Nephron (organoid): ENCODE data around the gene IQGAP2.
"Not testable (repeated sequence)": the region's sequence is repeated elsewhere in the genome, so short reads cannot be mapped to it uniquely, and the experiment has no call there.

Source experiments
- H3K27ac Mint-ChIP-seq, 3 experiments: 2 replicates each; pipeline ENCODE4 v1.8.0; 2020; ENCODE audit warnings: mixed read lengths in 3 of 3, mild to moderate bottlenecking in 2 of 3, moderate library complexity in 1 of 3
- H3K27me3 Mint-ChIP-seq: 2 replicates; pipeline ENCODE4 v1.8.0; 2021; ENCODE audit warnings: low read depth, mild to moderate bottlenecking, moderate library complexity, mixed read lengths
- H3K36me3 Mint-ChIP-seq: 2 replicates; pipeline ENCODE4 v1.8.0; 2020; ENCODE audit warnings: low read depth, mixed read lengths
- H3K4me1 Mint-ChIP-seq: 2 replicates; pipeline ENCODE4 v1.8.0; 2020; ENCODE audit warnings: mixed read lengths
- H3K4me3 Mint-ChIP-seq, 3 experiments: 2 replicates each; pipeline ENCODE4 v1.8.0; 2020; ENCODE audit warnings: mild to moderate bottlenecking in 3 of 3, mixed read lengths in 3 of 3, moderate library complexity in 2 of 3
- H3K9me3 Mint-ChIP-seq: 2 replicates; pipeline ENCODE4 v1.8.0; 2020; ENCODE audit warnings: mixed read lengths
- TF ChIP-seq, protein P1 (sequence below), 3 experiments: fragments of 200-600 bp; sonication (generic); IDR thresholded peaks; one replicate each; pipeline ENCODE4 v1.5.0; 2021; ENCODE audit warnings: antibody characterized with exemption in 3 of 3; ENCODE audit not compliant: unreplicated experiment in 3 of 3

IQGAP2 gene

DNA sequence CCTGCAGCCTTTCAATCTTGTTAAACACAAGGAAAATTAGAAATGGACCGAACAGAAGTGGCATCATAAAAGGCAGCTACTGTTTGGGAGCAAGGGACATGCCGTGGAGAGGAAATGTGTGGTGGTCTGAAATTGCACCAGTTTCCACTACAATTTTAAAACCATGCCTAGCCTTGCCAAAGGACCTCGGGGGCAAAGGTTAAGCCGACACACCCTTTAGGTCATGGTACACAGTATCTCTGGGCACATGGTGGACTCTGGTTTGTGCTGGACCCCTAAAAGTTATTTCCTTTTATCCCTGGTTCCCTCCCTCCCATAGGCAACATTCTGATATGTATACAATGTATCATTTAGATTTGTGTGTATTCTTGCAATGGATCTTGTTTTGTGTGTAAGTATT is 142.1 kb downstream of the IQGAP2 start:
- Mint-ChIP-seq H3K9me3 (peaks cover 3% of the 10 kb centered on the region), H3K4me3 (no peak overlapping the region), H3K27ac (no peak overlapping the region), H3K4me1 (peaks cover 41% of the 10 kb centered on the region), H3K27me3 (no peaks in the 10 kb centered on the region), H3K36me3 (no peaks in the 10 kb centered on the region)
- TF ChIP-seq, protein P1, sequence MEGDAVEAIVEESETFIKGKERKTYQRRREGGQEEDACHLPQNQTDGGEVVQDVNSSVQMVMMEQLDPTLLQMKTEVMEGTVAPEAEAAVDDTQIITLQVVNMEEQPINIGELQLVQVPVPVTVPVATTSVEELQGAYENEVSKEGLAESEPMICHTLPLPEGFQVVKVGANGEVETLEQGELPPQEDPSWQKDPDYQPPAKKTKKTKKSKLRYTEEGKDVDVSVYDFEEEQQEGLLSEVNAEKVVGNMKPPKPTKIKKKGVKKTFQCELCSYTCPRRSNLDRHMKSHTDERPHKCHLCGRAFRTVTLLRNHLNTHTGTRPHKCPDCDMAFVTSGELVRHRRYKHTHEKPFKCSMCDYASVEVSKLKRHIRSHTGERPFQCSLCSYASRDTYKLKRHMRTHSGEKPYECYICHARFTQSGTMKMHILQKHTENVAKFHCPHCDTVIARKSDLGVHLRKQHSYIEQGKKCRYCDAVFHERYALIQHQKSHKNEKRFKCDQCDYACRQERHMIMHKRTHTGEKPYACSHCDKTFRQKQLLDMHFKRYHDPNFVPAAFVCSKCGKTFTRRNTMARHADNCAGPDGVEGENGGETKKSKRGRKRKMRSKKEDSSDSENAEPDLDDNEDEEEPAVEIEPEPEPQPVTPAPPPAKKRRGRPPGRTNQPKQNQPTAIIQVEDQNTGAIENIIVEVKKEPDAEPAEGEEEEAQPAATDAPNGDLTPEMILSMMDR (IDR thresholded peaks at IDR 0.05; ENCODE audit: unreplicated experiment in 3 of 3), result no peak

DNA sequence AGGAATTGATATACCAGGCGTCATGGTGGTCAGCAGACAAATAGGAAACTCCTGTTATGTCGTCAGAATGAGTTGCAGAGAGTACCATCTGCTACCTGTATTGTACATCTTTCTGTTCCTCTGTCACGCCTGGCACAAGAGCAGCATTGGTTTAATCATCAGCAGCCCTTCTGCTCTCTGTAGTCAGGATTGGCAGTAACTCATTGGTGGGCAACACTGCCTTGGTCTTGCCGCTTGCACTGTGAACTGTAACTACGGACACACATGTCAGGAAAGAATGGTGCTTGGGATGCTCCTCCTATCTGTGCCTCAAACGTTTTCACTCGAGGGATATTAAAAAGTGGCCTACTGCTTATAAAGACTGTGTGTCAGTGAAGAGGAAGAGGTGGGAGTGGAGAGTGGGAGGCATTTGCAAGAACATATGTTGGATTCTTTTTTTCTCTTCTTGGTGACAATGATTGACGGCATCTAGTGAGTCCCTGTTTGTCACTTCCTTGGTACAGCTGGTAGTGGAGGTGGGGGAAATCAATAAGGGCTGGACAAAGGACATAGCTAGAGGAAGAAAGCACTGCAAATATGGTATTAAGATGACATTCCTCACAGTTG is 143.5 kb downstream of the IQGAP2 start:
- Mint-ChIP-seq H3K4me3 (peak overlapping the region in 1 of 3 experiments; percentile 0), H3K9me3 (peaks cover 3% of the 10 kb centered on the region), H3K4me1 (peaks cover 41% of the 10 kb centered on the region), H3K36me3 (no peaks in the 10 kb centered on the region), H3K27me3 (no peaks in the 10 kb centered on the region), H3K27ac (peak overlapping the region; percentile 37 to 76 (median 75))
- TF ChIP-seq, protein P1 (IDR thresholded peaks at IDR 0.05; ENCODE audit: unreplicated experiment in 3 of 3), result no peak

DNA sequence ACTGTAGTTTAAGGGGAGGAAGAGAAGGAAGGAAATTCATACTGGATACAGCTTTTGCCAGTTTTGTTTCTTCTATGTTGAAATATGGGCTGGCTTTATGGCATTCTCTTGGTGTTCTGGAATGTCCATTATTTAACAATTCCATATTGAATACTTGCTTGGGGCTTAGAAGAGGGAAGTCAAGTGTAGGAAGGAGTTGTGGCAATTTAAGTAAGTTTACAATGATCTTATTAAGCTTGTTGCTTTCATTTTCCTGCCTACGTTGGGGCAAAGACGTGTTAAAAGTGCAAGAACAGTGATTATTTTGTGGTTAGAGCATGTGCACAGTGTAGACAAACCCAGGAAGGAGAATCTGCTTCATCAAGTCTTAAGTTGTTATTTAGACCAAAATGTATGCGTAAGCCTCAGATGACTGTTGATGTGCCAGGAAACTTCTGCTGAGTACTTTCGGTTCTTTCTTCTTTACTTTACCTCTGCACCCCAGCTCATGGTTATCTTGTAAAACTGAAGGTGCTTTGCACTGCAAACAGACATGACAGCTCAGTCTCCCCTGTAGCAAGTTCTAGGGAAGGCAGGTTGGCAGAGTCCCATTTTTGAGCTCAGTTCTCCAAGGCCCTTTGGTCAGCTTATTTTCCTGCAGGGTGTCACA is 144.3 kb downstream of the IQGAP2 start:
- Mint-ChIP-seq H3K4me3 (peak overlapping the region in 2 of 3 experiments; percentile 16 to 20), H3K27ac (peak overlapping the region; percentile 37 to 76 (median 75)), H3K36me3 (peaks cover 4% of the 10 kb centered on the region), H3K9me3 (peaks cover 7% of the 10 kb centered on the region), H3K4me1 (peaks cover 41% of the 10 kb centered on the region), H3K27me3 (no peaks in the 10 kb centered on the region)
- TF ChIP-seq, protein P1 (IDR thresholded peaks at IDR 0.05; ENCODE audit: unreplicated experiment in 3 of 3), result no peak

DNA sequence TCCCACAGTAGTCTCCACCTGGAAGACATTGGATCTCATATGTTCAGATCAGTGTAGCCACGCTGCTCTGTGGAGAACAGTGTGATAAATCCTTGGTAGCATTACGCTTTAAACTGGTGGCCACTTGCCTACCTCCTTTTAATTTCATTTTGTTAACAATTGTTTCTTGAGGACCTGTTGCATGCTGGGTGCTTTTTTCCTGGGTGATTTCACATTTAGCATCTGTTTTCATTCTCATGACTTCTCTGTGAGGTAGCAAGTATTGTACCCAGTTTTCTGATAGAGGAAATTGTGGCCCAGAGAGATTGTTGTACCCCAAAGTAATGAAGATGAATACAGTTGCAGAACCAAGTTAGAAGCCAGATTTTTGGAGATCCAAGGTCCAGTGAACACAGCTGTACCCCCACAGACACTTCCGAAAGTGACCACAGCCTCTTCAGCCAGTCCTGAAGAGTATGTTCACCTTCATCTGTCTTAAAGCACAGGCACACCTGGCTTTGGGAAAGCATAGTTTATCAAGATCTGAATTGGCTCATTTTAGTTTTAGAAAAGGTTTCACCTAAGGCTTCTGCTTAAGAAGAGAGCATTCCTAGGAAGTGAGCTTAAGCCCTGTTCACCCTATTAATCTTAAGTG is 144.9 kb downstream of the IQGAP2 start:
- Mint-ChIP-seq H3K36me3 (peaks cover 9% of the 10 kb centered on the region), H3K27me3 (no peaks in the 10 kb centered on the region), H3K9me3 (peaks cover 10% of the 10 kb centered on the region), H3K4me3 (no peak overlapping the region), H3K27ac (peak overlapping the region in 2 of 3 experiments; percentile 75 to 76), H3K4me1 (peaks cover 37% of the 10 kb centered on the region)
- TF ChIP-seq, protein P1 (IDR thresholded peaks at IDR 0.05; ENCODE audit: unreplicated experiment in 3 of 3), result no peak

DNA sequence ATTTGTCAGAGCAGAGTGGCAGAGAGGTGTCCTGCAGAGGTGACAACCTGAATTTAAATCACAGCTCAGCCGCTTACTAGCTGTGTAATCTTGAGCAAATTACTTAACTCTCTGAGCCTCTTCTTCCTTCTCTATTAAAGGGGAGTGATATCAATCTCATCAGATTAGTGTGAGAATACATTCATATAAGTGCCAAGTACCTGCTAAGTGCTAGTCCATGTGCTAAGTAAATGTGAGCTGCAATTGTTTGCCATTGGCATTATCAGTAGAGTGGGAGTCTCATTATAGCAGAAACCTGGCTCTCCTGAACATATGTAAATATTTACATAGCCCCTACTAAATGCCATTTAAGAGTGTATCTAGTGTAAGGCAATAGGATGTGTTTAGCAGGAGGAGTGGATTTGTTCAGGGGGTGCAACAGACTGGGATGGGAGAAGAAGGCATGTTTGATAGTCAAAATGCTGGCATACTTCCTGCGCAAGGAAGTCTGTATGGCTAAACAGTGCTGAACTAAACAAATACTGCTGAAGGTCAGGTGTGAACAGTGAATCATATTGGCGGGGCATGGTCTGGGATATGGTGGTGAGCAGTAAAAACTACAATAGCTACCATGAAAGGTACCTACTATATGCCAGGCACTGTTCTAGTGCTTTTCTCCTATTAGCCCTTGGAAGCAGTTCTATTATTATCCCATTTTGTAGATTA is 145.6 kb downstream of the IQGAP2 start:
- Mint-ChIP-seq H3K27me3 (no peaks in the 10 kb centered on the region), H3K4me1 (peaks cover 37% of the 10 kb centered on the region), H3K36me3 (peaks cover 9% of the 10 kb centered on the region), H3K27ac (peak overlapping the region in 1 of 3 experiments; percentile 6), H3K4me3 (no peak overlapping the region), H3K9me3 (peaks cover 10% of the 10 kb centered on the region)
- TF ChIP-seq, protein P1 (IDR thresholded peaks at IDR 0.05; ENCODE audit: unreplicated experiment in 3 of 3), result no peak

DNA sequence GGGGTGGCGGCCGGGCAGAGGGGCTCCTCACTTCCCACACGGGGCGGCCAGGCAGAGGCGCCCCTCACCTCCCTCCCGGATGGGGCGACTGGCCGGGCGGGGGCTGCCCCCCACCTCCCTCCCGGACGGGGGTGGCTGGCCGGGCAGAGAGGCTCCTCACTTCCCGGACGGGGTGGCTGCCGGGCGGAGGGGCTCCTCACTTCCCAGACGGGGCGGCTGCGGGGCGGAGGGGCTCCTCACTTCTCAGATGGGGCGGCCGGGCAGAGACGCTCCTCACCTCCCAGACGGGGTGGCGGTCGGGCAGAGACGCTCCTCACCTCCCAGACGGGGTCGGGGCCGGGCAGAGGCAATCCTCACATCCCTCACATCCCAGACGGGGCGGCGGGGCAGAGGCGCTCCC is 147.8 kb downstream of the IQGAP2 start:
- H3K4me3 Mint-ChIP-seq, H3K27me3 Mint-ChIP-seq, H3K36me3 Mint-ChIP-seq, H3K9me3 Mint-ChIP-seq, H3K27ac Mint-ChIP-seq: not testable (repeated sequence)
- peaks cover 29% of the 10 kb centered on the region for H3K4me1 Mint-ChIP-seq
